GM21515 (cell line): Measurements from ENCODE around the gene JAZF1.

Source experiments
- ATAC-seq: cut with Tn5 transposase; IDR thresholded peaks from one replicate; pipeline ENCODE4 v1.9.1; 2021; ENCODE audit not compliant: unreplicated experiment

Gene JAZF1

DNA sequence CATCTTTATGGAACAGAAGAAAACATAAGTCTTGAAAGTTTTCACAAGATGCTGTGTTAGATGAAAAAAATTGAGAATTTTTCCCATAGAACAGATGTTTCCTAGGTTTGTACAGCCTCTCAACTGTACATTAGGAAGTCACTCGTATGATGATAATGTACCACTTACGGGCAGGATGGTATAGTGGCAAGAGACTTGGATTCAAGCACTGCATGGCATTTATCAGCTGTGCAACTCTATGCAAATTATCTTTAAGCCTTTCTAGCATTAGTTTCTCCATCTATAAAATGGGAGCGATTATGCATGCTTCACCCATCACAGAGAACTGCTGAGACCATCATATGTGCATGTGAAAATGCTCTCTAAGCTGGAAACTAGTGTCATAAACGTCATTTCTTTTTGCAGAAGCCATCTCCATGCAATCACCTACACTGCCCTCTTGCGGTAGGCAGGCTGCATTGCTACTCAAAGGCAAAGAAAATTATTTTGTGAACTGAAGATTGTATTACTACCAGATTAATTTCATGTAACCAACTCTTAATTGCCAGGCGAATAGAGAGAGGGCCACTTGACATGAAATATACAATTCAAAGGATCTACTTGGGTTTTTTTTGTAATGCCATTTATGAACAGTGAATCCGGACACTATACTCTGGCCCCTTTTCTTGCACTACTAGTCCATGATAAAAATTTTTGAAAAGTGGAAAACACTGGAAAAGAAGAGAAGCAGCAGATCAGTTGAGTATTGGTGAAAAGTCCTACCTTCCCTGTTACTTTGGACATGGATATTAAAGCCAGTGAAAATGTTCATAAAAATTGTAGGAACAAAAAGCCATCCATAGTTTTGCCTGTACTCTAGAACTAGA, 102.3 kb downstream of the JAZF1 start:
- no peak for ATAC-seq

- ATAC-seq = no peak
Measured at GRCh38 chr7:28077616-28078015, 103.0 kb downstream of the JAZF1 start.

DNA sequence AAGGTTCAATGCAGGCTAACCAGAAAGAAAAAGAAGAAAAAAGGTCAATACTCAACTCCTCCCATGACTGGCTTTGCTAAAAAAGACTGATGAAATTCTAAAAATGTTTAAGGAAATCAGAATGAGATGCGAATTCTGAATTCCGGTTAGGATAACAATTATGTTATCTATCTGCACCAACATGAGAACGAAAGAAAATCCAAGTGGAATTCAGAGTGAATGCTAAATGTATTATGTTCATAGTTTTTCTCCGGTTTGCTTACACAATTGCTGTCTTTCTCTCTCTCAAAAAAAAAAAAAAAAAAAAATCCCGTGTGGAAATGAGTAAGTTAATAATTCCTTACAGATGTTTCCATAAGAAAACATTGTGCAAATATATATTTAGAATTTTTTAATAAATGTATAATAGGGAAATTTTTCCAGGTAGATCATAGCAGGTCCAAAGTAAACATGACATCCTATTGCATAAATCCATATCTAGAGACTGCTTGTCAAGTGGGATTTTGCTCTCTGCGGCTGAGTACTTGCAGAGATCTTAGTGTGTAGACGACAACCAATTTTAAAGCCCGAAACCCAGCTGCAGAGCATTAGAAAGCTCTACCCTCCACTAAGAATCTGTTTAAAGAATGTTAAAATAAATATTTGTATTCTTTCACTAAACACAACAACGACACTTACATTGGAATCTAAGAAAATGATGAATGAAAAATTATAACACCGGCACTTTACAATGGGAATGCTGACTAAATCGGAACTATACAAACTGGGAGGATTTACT, 104.0 kb downstream of the JAZF1 start:
- ATAC-seq = no peak

- ATAC-seq = no peak
Measured at GRCh38 chr7:28075674-28076358, 104.8 kb downstream of the JAZF1 start.

GRCh38 chr7:28072876-28073514, 107.6 kb downstream of the JAZF1 start:
- ATAC-seq = no peak

GRCh38 chr7:28071570-28071969, 109.0 kb downstream of the JAZF1 start:
- ATAC-seq = no peak

DNA sequence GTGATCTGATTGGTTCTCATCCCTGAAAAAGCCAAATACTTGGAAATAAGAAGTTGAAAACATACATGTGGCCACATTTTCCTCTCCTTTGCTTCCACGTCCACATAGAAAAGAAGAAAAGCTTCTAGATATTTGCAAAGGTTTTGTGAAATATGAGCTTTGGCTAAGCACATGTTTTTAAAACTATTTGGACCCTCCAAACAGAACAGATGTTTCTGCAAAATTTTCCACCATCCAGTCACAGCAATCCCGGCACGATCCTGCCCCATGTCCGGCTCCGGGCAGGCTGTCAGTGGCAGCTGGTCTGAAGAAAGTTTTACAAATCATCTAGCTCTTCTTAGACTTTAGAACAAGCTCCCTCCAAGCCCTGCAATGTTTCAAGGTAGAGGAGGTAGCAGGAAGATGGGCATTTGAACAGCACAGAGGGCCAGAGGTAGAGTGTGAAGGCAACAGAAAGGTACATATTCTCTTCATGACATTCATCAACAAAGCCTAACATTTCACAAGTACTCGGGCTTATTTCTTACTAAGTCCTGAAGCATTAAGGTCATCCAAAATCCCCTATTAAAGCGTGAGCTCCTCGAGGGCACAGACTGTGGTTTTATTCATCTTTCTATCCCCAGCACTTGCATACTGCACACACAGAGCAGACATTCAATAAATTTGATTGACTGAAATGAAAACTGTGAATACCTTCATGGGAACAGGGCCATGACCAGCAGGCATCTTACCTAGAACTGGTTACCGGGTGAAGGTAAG, 110.1 kb downstream of the JAZF1 start:
- no peak for ATAC-seq

DNA sequence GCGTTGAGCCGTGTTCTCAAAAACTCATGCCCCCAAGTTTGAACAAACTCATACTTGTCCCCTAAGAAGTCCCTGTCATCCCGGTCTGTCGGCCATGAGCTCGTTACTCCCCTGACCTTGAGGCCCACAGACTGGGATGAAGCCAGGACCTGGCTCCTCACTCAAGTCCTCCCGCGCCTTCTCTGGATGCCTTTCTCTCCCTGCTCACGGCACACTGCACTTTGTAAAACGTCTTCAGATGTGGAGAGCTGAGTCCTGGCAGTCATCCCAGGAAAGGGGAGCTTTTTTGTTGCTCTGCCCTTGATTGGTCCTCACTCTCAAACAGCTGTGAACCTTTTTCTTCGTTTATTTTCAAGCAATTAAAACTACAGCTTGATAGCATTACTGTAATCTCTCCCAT, 110.8 kb downstream of the JAZF1 start:
- ATAC-seq = no peak

DNA sequence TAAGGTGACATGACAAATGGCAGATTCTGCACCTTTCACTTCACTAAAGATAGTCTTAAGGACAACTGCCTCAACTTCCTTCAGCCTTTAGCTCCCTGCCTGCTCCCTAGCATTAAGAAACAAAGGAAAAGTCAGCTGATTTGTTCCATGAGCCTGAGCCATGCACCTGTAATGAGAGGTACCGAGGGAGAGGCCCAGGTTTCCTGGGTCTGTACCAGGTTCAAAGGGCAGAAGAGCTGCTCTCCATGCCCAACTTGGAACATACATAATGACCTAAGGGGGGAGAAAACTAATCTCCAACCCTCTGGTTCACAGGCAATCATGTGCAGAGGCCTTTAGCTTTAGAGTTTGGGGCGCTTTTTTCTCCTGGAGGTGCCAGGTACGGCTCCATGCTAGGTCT, 111.2 kb downstream of the JAZF1 start:
- no peak for ATAC-seq

- ATAC-seq = no peak
Measured at GRCh38 chr7:28068811-28069216, 111.8 kb downstream of the JAZF1 start.

GRCh38 chr7:28067171-28067570, 113.4 kb downstream of the JAZF1 start:
- ATAC-seq = no peak

DNA sequence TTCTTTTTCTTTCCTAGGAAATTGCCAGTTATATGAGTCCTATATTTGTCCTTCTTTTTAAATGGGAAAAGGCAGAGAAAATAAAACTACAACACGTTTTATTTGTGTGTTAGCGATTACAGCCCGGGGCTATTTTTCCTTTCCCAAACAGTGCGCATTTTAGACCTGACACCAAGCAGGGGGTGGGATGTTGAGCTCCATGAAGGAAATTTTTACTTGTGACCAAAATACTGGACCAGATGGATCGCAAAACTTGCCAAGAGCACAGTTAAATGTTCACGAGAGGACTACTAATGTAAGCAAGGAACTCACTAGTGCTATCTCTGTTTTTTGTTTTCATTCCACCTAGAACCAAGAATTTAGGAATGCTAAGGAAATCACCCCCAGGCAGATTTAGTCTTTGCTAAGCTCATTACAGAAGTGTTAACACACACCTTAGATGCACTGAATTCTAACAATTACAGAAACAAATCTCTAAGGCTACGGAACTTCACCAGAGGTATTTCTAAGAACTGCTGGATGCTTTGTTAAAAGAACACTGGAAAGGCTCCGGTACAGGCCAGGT, 114.8 kb downstream of the JAZF1 start:
- no peak for ATAC-seq

DNA sequence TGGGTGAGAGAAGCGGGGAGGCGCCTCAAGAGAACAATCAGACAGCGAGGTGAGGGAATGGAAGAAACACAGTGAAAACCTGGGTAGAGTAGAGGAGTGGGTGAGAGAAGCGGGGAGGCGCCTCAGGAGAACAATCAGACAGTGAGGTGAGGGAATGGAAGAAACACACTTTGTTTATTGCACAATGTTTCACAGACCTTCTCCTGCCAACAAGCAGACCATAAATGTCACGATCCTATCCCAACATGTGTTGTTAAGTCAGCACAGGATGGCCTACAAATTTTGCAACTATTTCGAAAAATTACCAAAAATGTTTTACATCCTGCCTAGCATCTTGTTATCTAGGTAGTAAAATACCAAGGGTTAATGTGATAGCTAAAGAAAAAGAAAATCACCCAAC, 115.3 kb downstream of the JAZF1 start:
- ATAC-seq = no peak

DNA sequence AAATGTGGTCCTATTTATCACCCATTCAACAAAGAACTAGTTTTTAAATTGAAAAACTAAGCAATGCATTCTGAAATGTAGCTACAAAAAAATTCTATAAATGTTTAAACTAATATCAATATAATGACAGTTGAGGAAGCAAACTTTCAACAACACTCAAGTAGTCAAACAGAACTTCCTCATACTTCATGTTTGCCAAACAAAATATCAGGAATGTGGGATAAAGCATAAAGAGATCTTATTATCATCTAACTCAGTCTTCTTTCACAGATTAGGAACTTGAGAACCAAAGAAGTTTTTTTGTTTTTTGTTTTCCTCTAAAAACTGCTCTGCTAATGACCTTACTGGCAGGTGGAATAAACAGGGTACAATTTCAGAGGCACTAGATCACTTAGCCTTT, 116.2 kb downstream of the JAZF1 start:
- ATAC-seq = no peak

GRCh38 chr7:28062197-28062991, 118.2 kb downstream of the JAZF1 start:
- peak; percentile 63 for ATAC-seq

GRCh38 chr7:28061824-28062196, 118.8 kb downstream of the JAZF1 start:
- ATAC-seq = no peak

DNA sequence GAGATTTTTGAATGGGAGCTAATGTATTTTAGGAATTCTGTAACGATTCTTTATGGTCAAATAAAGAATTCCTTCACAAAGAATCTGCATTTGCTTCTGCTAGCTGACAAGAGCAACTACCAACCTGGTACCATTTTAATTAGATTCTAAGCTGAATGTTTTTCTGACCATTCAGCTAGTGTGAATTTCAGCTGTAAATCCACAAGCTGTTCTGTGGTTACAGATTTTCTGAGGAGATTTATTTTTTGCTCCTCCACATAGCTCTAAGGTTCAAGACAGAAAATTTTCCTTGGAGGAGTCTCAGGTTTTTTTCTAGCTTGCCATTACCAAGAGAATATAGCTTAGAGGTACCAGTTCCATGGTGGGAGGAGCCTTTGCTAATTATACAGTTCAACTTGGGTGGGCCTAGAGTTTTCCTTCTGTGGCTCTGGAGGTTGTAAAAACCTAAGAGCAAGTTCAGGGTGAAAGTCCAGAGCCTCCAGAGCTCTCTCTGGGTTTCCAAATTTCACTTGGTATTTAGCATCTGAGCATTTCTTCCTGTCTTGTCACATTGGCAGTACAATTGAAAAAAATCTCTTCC, 120.1 kb downstream of the JAZF1 start:
- no peak for ATAC-seq

- no peak for ATAC-seq
Measured at GRCh38 chr7:28055161-28055544, 125.4 kb downstream of the JAZF1 start.

DNA sequence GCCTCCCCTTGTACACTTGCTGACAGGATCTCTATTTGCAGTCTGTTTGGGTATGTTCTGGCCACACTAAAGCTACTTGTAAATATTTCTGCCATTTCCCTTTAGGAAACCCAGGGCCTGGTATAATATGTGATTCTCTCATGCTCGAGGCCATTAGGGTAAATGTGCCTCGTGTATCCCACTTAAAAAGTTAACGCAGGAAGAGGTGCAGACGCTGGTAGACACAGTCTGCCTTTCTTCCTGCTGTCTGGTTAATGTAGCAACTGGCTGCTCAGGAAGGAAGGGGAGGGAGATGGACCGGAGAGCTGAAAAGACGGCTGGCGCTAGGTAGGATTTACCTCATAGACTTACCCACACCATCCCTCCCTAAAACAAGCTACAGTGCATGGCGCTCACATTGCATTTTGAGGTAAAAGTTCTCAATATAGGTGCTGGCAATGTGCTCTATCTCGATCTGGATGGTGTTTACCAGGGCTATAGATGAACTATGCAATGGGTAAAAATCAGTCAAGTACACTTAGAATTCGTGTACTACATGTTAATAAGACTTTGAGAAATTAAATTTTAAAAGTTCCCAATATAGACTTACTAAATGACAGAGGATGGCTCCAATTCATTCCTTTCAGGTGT, 125.9 kb downstream of the JAZF1 start:
- ATAC-seq = no peak
